Skeletal muscle tissue (tissue), 4 donors: ENCODE results near the gene SPAG6. TPM values are rescaled to one million over a fixed set of nuclear protein-coding genes. Genes with fewer than 3 reads are reported as not detected.
"Not testable (repeated sequence)": the region's sequence is repeated elsewhere in the genome, so short reads cannot be mapped to it uniquely, and the experiment has no call there.

Source experiments
- H3K27ac ChIP-seq: one replicate; pipeline ENCODE4 v1.7.0; 2013; ENCODE audit warnings: mild to moderate bottlenecking, low read depth, low read length, inconsistent platforms
- H3K27me3 ChIP-seq, 3 donors: one replicate each; pipeline ENCODE4 v1.7.0; 2013; ENCODE audit warnings: low read length in 3 of 3; ENCODE audit not compliant: control insufficient read depth in 3 of 3, insufficient read depth in 3 of 3
- H3K36me3 ChIP-seq, 3 donors: one replicate each; pipeline ENCODE4 v1.7.0; 2013; ENCODE audit warnings: low read length in 3 of 3; ENCODE audit not compliant: control insufficient read depth in 3 of 3, insufficient read depth in 3 of 3
- H3K4me1 ChIP-seq, 3 donors: one replicate each; pipeline ENCODE4 v1.7.0; 2013; ENCODE audit warnings: low read length in 3 of 3, mild to moderate bottlenecking in 3 of 3; ENCODE audit not compliant: control insufficient read depth in 3 of 3, insufficient read depth in 3 of 3
- H3K4me3 ChIP-seq, 3 donors: one replicate each; pipeline ENCODE4 v1.7.0; 2013; ENCODE audit warnings: low read length in 3 of 3
- H3K9ac ChIP-seq, 3 donors: one replicate each; pipeline ENCODE4 v1.7.0; 2013; ENCODE audit warnings: low read length in 3 of 3, mild to moderate bottlenecking in 3 of 3, moderate library complexity in 2 of 3, low read depth in 1 of 3
- H3K9me3 ChIP-seq, 3 donors: one replicate each; pipeline ENCODE4 v1.7.0; 2013; ENCODE audit warnings: low read length in 3 of 3; ENCODE audit not compliant: control insufficient read depth in 3 of 3
- total RNA-seq: library from RNA; depleted of rRNA; stranded (reverse); fragments of >200 nt; gene quantifications from one replicate; pipeline ENCODE4 v1.2.3, GENCODE V29; 2014
- donor health status: Osteomylitis.

The SPAG6 gene
- total RNA-seq, 1 donor from 2014 or later, result 2.6 TPM

GRCh38 chr10:22386503-22386902 is 41.2 kb downstream of the SPAG6 start:
- Histone ChIP-seq H3K9me3 (no peaks in the 10 kb centered on the region), H3K9ac (no peak overlapping the region), H3K27me3 (peaks cover 0 to 2% (median 0%) of the 10 kb centered on the region in 3 donors), H3K36me3 (no peaks in the 10 kb centered on the region), H3K4me3 (no peak overlapping the region), H3K27ac (no peak overlapping the region), H3K4me1 (no peaks in the 10 kb centered on the region)

- no peak overlapping the region for H3K4me3 ChIP-seq
- H3K36me3 ChIP-seq, result no peaks in the 10 kb centered on the region
- H3K9ac ChIP-seq, result no peak overlapping the region
- no peaks in the 10 kb centered on the region for H3K4me1 ChIP-seq
- H3K27me3 ChIP-seq, result peaks cover 0 to 2% (median 0%) of the 10 kb centered on the region in 3 donors
- H3K27ac ChIP-seq, result no peak overlapping the region
- no peaks in the 10 kb centered on the region for H3K9me3 ChIP-seq
These were observed 44.7 kb downstream of the SPAG6 start for GRCh38 chr10:22389856-22390589.

GRCh38 chr10:22391600-22391999 is 46.3 kb downstream of the SPAG6 start:
- no peaks in the 10 kb centered on the region for H3K4me1 ChIP-seq
- H3K9ac ChIP-seq, result no peak overlapping the region
- H3K36me3 ChIP-seq, result no peaks in the 10 kb centered on the region
- no peak overlapping the region for H3K4me3 ChIP-seq
- no peaks in the 10 kb centered on the region for H3K9me3 ChIP-seq
- H3K27ac ChIP-seq, result no peak overlapping the region
- peaks cover 0 to 2% (median 0%) of the 10 kb centered on the region in 3 donors for H3K27me3 ChIP-seq

GRCh38 chr10:22396195-22396594 is 50.9 kb downstream of the SPAG6 start:
- not testable (repeated sequence) for H3K27ac ChIP-seq

GRCh38 chr10:22406916-22407315 is 61.6 kb downstream of the SPAG6 start:
- not testable (repeated sequence) for H3K9me3 ChIP-seq, H3K36me3 ChIP-seq, H3K4me1 ChIP-seq, H3K9ac ChIP-seq, H3K27ac ChIP-seq, H3K27me3 ChIP-seq, H3K4me3 ChIP-seq

More at GRCh38 chr10:22396195-22396594, 50.9 kb downstream of the SPAG6 start:
- not testable (repeated sequence) for H3K4me3 ChIP-seq, H3K9me3 ChIP-seq, H3K4me1 ChIP-seq, H3K27me3 ChIP-seq, H3K36me3 ChIP-seq, H3K9ac ChIP-seq

GRCh38 chr10:22410394-22410793 is 65.1 kb downstream of the SPAG6 start:
- no peaks in the 10 kb centered on the region for H3K4me1 ChIP-seq
- H3K9ac ChIP-seq, result no peak overlapping the region
- no peaks in the 10 kb centered on the region for H3K27me3 ChIP-seq
- no peak overlapping the region for H3K4me3 ChIP-seq
- H3K9me3 ChIP-seq, result no peaks in the 10 kb centered on the region
- no peak overlapping the region for H3K27ac ChIP-seq
- H3K36me3 ChIP-seq, result no peaks in the 10 kb centered on the region

GRCh38 chr10:22410846-22411245 is 65.5 kb downstream of the SPAG6 start:
- Histone ChIP-seq H3K27me3 (no peaks in the 10 kb centered on the region), H3K36me3 (no peaks in the 10 kb centered on the region), H3K9me3 (no peaks in the 10 kb centered on the region), H3K4me3 (no peak overlapping the region), H3K9ac (no peak overlapping the region), H3K4me1 (no peaks in the 10 kb centered on the region), H3K27ac (no peak overlapping the region)

- Histone ChIP-seq H3K4me3 (no peak overlapping the region), H3K27ac (no peak overlapping the region), H3K4me1 (no peaks in the 10 kb centered on the region), H3K9me3 (no peaks in the 10 kb centered on the region), H3K27me3 (no peaks in the 10 kb centered on the region), H3K36me3 (no peaks in the 10 kb centered on the region), H3K9ac (no peak overlapping the region)
These were observed 68.8 kb downstream of the SPAG6 start for GRCh38 chr10:22414146-22414545.

GRCh38 chr10:22415072-22415471 is 69.8 kb downstream of the SPAG6 start:
- Histone ChIP-seq H3K4me1 (no peaks in the 10 kb centered on the region), H3K9me3 (no peaks in the 10 kb centered on the region), H3K9ac (no peak overlapping the region), H3K27me3 (no peaks in the 10 kb centered on the region), H3K4me3 (no peak overlapping the region), H3K36me3 (no peaks in the 10 kb centered on the region), H3K27ac (no peak overlapping the region)

- H3K9ac ChIP-seq, result no peak overlapping the region
- H3K36me3 ChIP-seq, result no peaks in the 10 kb centered on the region
- no peaks in the 10 kb centered on the region for H3K9me3 ChIP-seq
- no peaks in the 10 kb centered on the region for H3K27me3 ChIP-seq
- no peak overlapping the region for H3K27ac ChIP-seq
- no peaks in the 10 kb centered on the region for H3K4me1 ChIP-seq
- H3K4me3 ChIP-seq, result no peak overlapping the region
These were observed 72.5 kb downstream of the SPAG6 start for GRCh38 chr10:22417736-22418268.
